ENCODE results near the gene GSTA2.

GRCh38 chr6:52745764-52746201 lies 17.5 kb downstream of the GSTA2 start:
- no peak for TF ChIP-seq CTCF (conservative IDR thresholded peaks at IDR 0.05)
- no peak for TF ChIP-seq EZH2 (IDR thresholded peaks at IDR 0.05; ENCODE audit: low read depth)

Measured in PC-9 (cell line).